ENCODE measurements around the gene FGF14.
"Not testable (repeated sequence)": the region's sequence is repeated elsewhere in the genome, so short reads cannot be mapped to it uniquely, and the experiment has no call there.

The FGF14 gene

DNA sequence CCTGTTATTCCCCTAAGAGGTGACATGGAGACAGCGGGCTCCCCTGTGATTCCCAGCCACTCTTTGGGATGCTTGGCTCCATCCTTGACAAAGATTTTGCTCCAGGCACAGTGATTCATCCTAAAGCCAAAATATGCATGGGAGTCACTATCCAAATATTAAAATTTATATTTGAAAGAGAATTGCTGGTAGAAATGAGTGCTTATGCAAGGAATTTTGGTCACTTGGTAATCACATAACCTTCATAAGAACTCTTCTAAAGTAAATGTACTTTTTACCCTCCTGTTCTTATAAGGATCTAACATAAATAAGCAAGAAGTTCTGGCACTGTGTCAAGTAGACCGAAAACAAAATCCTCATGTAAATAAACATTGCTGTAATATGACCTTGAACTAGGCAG is 563.5 kb downstream of the FGF14 start:
- peak; percentile 3 for DNase-seq

DNA sequence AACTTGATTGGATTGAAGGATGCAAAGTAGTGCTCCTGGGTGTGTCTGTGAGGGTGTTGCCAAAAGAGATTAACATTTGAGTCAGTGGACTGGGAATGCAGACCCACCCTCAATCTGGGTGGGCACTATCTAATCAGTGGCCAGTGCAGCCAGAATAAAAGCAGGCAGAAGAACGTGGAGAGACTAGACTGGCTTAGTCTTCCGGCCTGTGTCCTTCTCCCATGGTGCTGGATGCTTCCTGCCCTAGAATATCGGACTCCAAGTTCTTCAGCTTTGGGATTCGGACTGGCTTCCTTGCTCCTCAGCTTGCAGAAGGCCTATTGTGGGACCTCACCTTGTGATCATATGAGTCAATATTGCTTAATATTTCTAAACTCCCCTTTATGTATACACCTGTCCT is 564.1 kb downstream of the FGF14 start:
- DNase-seq = not testable (repeated sequence)

DNA sequence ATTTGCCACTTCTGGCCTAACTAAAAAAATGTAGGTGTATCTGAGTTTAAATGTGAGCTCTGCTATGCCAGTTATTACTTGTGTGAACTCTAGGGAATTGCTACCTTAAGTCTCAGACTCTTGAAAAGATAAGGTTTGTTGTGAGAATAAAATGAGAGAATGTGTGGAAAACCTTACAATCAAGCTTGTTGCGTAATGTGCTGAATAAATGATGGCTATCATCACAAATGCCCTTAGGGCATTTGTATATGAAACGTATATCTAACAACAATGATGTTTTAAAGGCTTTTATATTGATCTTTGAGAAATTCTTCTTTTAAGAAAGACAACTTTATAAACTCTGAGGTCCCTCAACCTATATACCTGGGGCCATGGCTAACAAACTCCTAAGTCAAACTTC is 564.6 kb downstream of the FGF14 start:
- no peak for DNase-seq

GRCh38 chr13:101835920-101836319 is 565.9 kb downstream of the FGF14 start:
- DNase-seq = no peak

- no peak for DNase-seq
Measured at GRCh38 chr13:101833671-101834070, 568.2 kb downstream of the FGF14 start.

DNA sequence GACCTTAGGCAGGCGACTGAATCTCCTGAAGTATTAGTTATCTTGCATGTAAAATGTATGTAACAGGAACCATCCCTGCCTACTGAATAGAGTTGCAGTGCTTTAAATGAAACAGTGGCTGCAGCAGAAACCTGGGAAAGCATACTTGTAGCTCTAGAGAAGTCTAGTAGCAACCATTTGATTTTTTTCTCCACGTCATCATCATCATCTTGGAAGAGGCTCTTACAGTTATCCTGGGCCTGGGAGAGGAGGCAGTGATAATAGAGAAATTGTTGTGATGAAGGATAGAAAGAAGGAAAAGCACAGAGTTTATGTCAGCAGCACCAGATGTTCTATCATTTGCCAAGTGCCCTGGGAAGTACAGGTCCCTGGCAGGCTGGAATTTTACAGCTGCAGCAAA is 571.8 kb downstream of the FGF14 start:
- DNase-seq = no peak

- no peak for DNase-seq
Measured at GRCh38 chr13:101829484-101829883, 572.4 kb downstream of the FGF14 start.

DNA sequence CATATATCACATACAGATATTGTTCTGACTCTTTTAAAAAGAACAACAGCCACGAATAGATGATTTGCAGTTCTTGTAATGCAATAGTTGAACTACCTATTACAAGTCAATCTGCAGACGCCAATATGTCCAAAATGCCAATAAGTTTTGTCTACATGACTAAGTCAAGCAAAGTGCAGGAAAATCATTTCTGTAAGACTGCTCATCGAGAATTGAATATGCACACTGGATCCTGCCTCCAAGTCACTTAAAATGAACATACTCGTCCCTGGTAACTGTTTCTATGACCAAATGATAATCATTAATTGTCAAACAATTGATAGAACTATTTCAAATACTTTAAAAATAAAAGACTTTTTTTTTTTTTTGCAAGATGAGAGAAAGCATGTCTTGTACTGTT is 573.7 kb downstream of the FGF14 start:
- DNase-seq = no peak

DNA sequence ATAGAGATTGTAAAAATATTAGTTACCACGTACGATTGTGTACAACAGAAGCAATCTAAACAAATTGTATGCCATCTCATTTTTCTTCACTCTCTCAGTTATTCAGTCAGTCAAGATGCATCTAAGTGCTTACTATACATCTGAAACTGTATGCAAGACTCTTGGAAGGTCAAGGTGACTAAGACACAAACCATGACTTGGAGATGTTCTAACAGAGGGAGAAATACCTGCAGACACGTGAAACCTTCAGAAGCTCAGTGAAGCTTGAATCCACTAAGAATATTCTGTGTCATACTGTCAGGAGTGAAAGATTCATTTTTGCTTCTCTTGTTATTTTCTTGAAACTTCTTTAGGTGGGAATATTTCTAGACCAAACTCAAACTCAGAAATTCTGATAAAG is 584.0 kb downstream of the FGF14 start:
- DNase-seq = no peak

GRCh38 chr13:101811881-101812280 is 590.0 kb downstream of the FGF14 start:
- DNase-seq = no peak

DNA sequence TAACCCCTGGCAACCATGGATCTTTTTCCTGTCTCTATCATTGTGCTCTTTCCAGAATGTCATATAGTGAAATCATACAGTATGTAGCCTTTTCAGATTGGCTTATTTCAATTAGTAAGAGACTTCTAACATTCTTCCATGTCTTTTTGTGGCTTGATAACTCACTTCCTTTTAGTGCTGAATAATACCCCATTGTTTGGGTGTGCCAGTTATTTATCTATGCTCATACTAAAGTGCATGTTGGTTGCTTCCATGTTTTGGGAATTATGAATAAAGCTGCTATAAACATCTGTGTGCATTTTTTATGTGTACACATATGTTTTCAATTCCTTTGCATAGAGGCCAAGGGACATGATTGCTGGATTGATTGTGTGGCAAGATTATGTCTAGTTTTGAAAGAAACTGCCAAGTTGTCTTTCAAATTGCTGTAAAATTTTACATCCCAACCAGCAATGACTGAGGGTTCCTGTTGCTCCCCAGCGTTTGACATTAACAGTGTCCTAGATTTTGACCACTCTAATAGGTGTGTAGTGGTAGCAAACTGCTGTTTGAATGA is 590.5 kb downstream of the FGF14 start:
- DNase-seq = no peak

DNA sequence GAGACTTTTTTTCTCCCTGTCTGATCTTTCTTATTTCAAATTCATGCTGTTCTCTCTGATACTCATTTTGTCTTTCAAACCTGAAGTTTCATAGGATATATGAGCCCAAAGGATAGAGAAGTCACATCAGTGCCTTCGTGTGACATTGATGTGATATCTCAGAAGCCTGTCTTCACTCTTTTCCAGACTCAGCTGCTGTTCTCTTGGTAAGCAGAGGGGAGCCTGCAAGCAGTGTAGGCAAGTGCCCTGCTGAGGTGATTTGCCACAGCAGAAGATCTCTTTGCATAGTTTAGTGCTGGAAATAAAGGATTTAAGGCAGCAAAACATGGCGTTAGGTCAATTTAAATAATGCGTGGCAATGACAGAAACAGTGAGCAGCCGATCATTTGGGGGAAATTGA is 602.7 kb downstream of the FGF14 start:
- DNase-seq = no peak

DNA sequence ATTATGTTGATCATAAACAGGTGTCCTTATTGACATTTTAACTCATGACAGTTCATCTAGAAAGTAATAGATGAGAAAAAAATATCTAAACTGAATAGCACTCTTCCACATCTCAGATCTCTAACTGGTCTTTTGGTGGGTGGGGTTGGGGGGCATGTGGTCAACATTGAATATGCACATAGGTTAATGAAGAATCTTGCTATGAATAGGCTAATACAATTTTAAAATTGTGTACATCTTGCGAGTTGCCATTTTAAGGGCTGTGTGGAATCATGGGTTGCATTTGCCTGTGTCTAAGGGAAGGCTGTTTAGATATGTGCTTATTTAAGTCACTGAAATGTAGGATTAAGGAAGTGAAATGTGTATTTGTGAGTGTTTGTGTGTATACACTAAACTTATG is 603.4 kb downstream of the FGF14 start:
- no peak for DNase-seq

GRCh38 chr13:101795460-101795859 is 606.4 kb downstream of the FGF14 start:
- no peak for DNase-seq

- DNase-seq = no peak
Measured at GRCh38 chr13:101795025-101795424, 606.8 kb downstream of the FGF14 start.

GRCh38 chr13:101792189-101792588 is 609.7 kb downstream of the FGF14 start:
- DNase-seq = no peak

DNA sequence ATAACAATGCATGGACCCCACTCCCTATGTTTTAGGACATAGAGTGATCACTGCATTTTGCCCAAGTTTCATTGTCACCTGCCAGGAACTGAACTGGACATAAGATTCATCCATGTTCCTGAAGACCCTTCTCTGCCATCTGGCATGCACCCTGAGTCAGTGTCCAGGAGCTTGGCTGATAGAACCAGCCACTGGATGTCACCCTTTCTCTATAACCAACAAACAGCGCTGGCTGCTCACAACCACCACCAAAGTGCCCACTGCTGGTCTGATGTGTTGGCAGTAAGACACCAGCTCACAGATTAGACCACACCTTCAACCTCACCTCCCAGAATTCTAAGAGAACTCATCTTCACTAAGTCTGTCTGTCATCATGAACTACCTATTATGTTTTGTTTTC is 616.0 kb downstream of the FGF14 start:
- DNase-seq = peak; percentile 44

GRCh38 chr13:101784313-101784712 is 617.5 kb downstream of the FGF14 start:
- no peak for DNase-seq

GRCh38 chr13:101783554-101783953 is 618.3 kb downstream of the FGF14 start:
- no peak for DNase-seq

- no peak for DNase-seq
Measured at GRCh38 chr13:101780211-101780610, 621.6 kb downstream of the FGF14 start.

- DNase-seq = no peak
Measured at GRCh38 chr13:101779147-101779546, 622.7 kb downstream of the FGF14 start.

DNA sequence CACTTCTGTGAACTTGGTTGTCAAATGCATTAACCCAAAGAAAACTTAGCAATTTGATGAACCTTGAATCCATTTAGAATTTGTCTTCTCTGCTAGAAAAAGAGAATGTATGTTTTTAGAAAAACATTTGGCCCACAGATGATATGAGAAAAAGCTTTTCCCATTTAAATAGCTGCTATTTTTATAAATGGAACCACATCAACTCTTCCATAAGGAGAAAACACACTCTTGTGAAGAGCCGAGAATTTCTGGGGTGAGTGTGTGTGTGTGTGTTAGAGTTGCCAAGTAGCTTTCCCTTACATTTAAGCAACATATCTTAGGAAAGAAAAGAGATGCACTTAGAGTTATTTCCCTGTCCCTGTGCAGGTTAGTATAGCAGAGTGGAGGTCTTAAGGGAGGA is 626.6 kb downstream of the FGF14 start:
- no peak for DNase-seq

DNA sequence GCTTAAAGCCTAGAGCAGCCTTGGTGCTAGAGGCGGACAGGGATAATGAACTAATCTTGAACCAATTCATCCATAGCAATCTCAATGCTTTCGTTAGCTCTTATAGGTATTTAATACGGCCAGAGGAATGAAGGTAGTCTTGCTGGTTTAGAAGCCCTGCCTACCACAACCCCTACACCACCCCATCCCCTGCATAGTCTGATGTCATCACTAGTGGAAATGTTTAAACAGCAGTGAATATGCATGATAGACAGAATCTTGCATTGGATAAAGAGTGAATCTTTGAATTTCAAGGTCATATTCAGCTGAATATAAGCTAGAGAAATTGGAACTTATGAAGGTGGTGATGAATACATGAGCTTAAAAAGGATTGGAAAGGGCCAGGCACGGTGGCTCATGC is 627.5 kb downstream of the FGF14 start:
- no peak for DNase-seq

GRCh38 chr13:101773062-101773461 is 628.8 kb downstream of the FGF14 start:
- DNase-seq = no peak

DNA sequence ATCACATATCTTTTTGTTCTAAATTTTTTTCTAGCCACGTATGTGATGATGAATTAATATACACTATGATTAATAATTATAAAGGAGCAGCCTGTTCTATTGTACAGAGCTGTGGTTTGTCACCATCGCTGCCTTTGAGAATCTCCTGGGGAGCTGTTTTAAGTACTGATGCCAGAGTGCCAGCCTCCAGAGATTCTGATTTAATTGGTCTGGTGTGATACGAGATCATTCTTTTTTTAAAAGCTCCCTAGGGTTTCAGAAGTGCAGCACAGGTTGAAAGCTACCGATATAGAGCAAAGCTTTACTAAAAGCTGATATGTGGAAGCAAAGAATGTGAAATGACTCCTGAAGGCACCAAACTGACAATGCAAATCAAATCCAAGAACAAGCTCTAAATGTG is 634.7 kb downstream of the FGF14 start:
- no peak for DNase-seq

- no peak for DNase-seq
Measured at GRCh38 chr13:101763191-101763590, 638.7 kb downstream of the FGF14 start.
